HepG2 (cell line): Measurements from ENCODE around the gene PTRH2. TPM values are rescaled to one million over a fixed set of nuclear protein-coding genes. Genes with fewer than 3 reads are reported as not detected.

Source experiments
- ARNTL ChIP-seq: sonication (generic); formaldehyde crosslinking; IDR thresholded peaks from 2 replicates; pipeline ENCODE4 v1.4.0; 2020; ENCODE audit warnings: mild to moderate bottlenecking, missing genetic modification reagents
- BCL6 ChIP-seq: IDR thresholded peaks from 2 replicates; pipeline ENCODE4 v1.6.1; 2016; ENCODE audit warnings: missing genetic modification reagents, missing compliant biosample characterization
- CCAR2 ChIP-seq: fragments of 200-400 bp; formaldehyde crosslinking; optimal IDR thresholded peaks from 2 replicates; pipeline ENCODE3; 2018; ENCODE audit warnings: low read depth, mild to moderate bottlenecking, low read length, moderate library complexity
- ERF ChIP-seq: IDR thresholded peaks from 2 replicates; pipeline ENCODE4 v1.6.1; 2018; ENCODE audit warnings: missing biosample characterization, missing genetic modification reagents
- KDM5B ChIP-seq: sonication (generic); formaldehyde crosslinking; IDR thresholded peaks from 2 replicates; pipeline ENCODE4 v1.4.0; 2020; ENCODE audit warnings: missing genetic modification reagents, mild to moderate bottlenecking, borderline replicate concordance
- MYNN ChIP-seq: sonication (generic); formaldehyde crosslinking; IDR thresholded peaks from 2 replicates; pipeline ENCODE4 v1.4.0; 2020; ENCODE audit warnings: mild to moderate bottlenecking, low read depth, missing genetic modification reagents
- RFX1 ChIP-seq: fragments of 450-650 bp; IDR thresholded peaks from 2 replicates; pipeline ENCODE4 v1.6.1; 2017
- SALL2 ChIP-seq: sonication (generic); formaldehyde crosslinking; IDR thresholded peaks from 2 replicates; pipeline ENCODE4 v1.8.1; 2023; ENCODE audit warnings: mild to moderate bottlenecking, missing genetic modification reagents, inconsistent platforms
- SMAD1 ChIP-seq: sonication (generic); formaldehyde crosslinking; IDR thresholded peaks from 2 replicates; pipeline ENCODE4 v1.4.0; 2020; ENCODE audit warnings: missing genetic modification reagents, low read depth, mild to moderate bottlenecking, borderline replicate concordance
- ZNF354B ChIP-seq: sonication (generic); formaldehyde crosslinking; IDR thresholded peaks from 2 replicates; pipeline ENCODE4 v1.8.0; 2022; ENCODE audit warnings: mild to moderate bottlenecking, missing genetic modification reagents
- ZNF678 ChIP-seq: sonication (generic); formaldehyde crosslinking; IDR thresholded peaks from 2 replicates; pipeline ENCODE4 v1.4.0; 2020; ENCODE audit warnings: mild to moderate bottlenecking, missing genetic modification reagents
- ZNF780A ChIP-seq: sonication (generic); formaldehyde crosslinking; IDR thresholded peaks from 2 replicates; pipeline ENCODE4 v1.8.0; 2022; ENCODE audit warnings: mild to moderate bottlenecking, missing genetic modification reagents, moderate library complexity
- polyA plus RNA-seq, 8 experiments: library from polyadenylated mRNA; depleted of rRNA in 3 of 8; stranded (reverse) in 7 of 8; unstranded in 1 of 8; fragments of >200 nt; fragmentation: Illumina TruSeq in 4 of 8; extraction: Trizol in 4 of 8; gene quantifications; 2 replicates each; pipeline versions ENCODE4 v1.2.1 to v1.2.3, GENCODE V29; 2011 to 2016; ENCODE audit warnings: low read depth in 4 of 8, missing spikeins in 1 of 8, mixed read lengths in 1 of 8; ENCODE audit not compliant: insufficient read depth in 1 of 8
- total RNA-seq, 5 experiments: library from RNA; depleted of rRNA; stranded (reverse); fragments of >200 nt; fragmentation: Illumina TruSeq; extraction: Trizol; gene quantifications; 2 replicates each; pipeline ENCODE4 v1.2.3, GENCODE V29; 2016; ENCODE audit warnings: low read depth in 1 of 5
- TF ChIP-seq, protein P1 (sequence below): sonication (generic); formaldehyde crosslinking; IDR thresholded peaks from 2 replicates; pipeline ENCODE4 v1.4.0; 2020; ENCODE audit warnings: missing genetic modification reagents
- TF ChIP-seq, protein P2 (sequence below), 2 experiments: fragments of 450-650 bp in 1 of 2; sonication (generic) in 1 of 2; formaldehyde crosslinking in 1 of 2; IDR thresholded peaks; 2 replicates each; pipeline versions ENCODE4 v1.6.1 to v1.8.0; 2016 to 2022; ENCODE audit warnings: antibody characterized with exemption in 1 of 2, mild to moderate bottlenecking in 1 of 2, missing genetic modification reagents in 1 of 2
- TF ChIP-seq, protein P3 (sequence below): sonication (generic); formaldehyde crosslinking; IDR thresholded peaks from 2 replicates; pipeline ENCODE4 v1.4.0; 2020; ENCODE audit warnings: low read depth, mild to moderate bottlenecking, missing genetic modification reagents

PTRH2 gene
- total and polyA plus RNA-seq, 2 of the 13 experiments (the other 11 are each of a cell fraction or from before 2014, with no cell fraction given), result 67.7 to 83.3 TPM

DNA sequence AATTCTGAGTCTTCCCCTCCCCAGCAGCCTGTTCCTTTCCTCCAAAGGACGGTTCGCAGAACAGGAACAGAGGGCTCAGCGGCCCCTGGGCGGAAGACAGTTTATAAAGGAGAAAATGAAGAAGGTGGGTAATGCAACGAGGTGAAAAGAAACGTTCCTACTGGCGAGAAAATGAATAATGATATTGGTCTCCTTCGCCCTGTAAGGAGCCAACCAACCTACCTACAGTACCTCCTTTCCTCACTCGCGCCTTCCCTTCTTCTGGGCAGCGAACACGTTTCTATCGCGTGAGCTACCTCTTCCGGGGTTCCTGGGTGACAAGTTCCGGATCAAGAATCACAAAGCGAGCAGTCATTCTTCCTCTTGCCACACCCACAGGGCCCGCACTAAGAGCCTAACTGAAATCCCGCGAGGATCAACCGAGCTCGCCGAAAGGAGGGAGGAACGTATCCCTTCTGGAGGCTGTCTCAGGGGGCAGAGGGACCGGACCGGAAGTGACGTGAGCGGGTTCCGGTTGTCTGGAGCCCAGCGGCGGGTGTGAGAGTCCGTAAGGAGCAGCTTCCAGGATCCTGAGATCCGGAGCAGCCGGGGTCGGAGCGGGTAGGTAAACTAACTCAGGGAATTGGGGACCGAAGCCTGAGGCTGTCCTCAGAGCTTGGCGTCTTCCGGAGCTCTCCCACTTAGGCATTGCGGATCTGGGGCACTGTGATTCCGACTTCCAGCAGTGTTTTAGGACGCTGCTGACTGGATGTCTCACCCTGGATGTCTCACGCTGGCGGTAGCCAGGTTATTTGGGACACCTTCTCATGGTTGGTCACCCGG lies at the start of gene PTRH2, which contains the start of gene VMP1 (continued):
- TF ChIP-seq, protein P1, sequence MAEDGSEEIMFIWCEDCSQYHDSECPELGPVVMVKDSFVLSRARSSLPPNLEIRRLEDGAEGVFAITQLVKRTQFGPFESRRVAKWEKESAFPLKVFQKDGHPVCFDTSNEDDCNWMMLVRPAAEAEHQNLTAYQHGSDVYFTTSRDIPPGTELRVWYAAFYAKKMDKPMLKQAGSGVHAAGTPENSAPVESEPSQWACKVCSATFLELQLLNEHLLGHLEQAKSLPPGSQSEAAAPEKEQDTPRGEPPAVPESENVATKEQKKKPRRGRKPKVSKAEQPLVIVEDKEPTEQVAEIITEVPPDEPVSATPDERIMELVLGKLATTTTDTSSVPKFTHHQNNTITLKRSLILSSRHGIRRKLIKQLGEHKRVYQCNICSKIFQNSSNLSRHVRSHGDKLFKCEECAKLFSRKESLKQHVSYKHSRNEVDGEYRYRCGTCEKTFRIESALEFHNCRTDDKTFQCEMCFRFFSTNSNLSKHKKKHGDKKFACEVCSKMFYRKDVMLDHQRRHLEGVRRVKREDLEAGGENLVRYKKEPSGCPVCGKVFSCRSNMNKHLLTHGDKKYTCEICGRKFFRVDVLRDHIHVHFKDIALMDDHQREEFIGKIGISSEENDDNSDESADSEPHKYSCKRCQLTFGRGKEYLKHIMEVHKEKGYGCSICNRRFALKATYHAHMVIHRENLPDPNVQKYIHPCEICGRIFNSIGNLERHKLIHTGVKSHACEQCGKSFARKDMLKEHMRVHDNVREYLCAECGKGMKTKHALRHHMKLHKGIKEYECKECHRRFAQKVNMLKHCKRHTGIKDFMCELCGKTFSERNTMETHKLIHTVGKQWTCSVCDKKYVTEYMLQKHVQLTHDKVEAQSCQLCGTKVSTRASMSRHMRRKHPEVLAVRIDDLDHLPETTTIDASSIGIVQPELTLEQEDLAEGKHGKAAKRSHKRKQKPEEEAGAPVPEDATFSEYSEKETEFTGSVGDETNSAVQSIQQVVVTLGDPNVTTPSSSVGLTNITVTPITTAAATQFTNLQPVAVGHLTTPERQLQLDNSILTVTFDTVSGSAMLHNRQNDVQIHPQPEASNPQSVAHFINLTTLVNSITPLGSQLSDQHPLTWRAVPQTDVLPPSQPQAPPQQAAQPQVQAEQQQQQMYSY (CRISPR knock-in tag), result peak; percentile 70; the same call in 1 of the 2 replicates
- TF ChIP-seq ARNTL (CRISPR knock-in tag) (peak; percentile 92), ZNF354B (CRISPR knock-in tag) (peak; percentile 47; the same call in 1 of the 2 replicates), ZNF678 (CRISPR knock-in tag) (no peak), MYNN (CRISPR knock-in tag) (no peak), SALL2 (CRISPR knock-in tag) (no peak; the same call in 1 of the 2 replicates), ZNF780A (CRISPR knock-in tag) (peak; percentile 40; the same call in 1 of the 2 replicates), ERF (CRISPR knock-in tag) (peak; percentile 97), SMAD1 (no peak; the same call in 1 of the 2 replicates), CCAR2 (no peak), BCL6 (CRISPR knock-in tag) (no peak; the same call in 1 of the 2 replicates), RFX1 (no peak), KDM5B (CRISPR knock-in tag) (peak; percentile 92; the same call in 1 of the 2 replicates)
- TF ChIP-seq, protein P2, sequence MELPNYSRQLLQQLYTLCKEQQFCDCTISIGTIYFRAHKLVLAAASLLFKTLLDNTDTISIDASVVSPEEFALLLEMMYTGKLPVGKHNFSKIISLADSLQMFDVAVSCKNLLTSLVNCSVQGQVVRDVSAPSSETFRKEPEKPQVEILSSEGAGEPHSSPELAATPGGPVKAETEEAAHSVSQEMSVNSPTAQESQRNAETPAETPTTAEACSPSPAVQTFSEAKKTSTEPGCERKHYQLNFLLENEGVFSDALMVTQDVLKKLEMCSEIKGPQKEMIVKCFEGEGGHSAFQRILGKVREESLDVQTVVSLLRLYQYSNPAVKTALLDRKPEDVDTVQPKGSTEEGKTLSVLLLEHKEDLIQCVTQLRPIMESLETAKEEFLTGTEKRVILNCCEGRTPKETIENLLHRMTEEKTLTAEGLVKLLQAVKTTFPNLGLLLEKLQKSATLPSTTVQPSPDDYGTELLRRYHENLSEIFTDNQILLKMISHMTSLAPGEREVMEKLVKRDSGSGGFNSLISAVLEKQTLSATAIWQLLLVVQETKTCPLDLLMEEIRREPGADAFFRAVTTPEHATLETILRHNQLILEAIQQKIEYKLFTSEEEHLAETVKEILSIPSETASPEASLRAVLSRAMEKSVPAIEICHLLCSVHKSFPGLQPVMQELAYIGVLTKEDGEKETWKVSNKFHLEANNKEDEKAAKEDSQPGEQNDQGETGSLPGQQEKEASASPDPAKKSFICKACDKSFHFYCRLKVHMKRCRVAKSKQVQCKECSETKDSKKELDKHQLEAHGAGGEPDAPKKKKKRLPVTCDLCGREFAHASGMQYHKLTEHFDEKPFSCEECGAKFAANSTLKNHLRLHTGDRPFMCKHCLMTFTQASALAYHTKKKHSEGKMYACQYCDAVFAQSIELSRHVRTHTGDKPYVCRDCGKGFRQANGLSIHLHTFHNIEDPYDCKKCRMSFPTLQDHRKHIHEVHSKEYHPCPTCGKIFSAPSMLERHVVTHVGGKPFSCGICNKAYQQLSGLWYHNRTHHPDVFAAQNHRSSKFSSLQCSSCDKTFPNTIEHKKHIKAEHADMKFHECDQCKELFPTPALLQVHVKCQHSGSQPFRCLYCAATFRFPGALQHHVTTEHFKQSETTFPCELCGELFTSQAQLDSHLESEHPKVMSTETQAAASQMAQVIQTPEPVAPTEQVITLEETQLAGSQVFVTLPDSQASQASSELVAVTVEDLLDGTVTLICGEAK (IDR thresholded peaks at IDR 0.05), result peak; percentile 92
- TF ChIP-seq, protein P2 (CRISPR knock-in tag; IDR thresholded peaks at IDR 0.05), result peak; percentile 44; the same call in 1 of the 2 replicates
- TF ChIP-seq, protein P3, sequence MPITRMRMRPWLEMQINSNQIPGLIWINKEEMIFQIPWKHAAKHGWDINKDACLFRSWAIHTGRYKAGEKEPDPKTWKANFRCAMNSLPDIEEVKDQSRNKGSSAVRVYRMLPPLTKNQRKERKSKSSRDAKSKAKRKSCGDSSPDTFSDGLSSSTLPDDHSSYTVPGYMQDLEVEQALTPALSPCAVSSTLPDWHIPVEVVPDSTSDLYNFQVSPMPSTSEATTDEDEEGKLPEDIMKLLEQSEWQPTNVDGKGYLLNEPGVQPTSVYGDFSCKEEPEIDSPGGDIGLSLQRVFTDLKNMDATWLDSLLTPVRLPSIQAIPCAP, result no peak
